GM12878 (cell line): ENCODE measurements around the gene YTHDF2.

Experiments used
- CTCF ChIP-seq, 3 experiments: IDR thresholded peaks in 2 of 3; conservative IDR thresholded peaks in 1 of 3; 2 replicates each; pipeline ENCODE4 v1.5.1; 2011; ENCODE audit warnings: low read depth in 3 of 3, low read length in 3 of 3, mild to moderate bottlenecking in 3 of 3, control low read depth in 2 of 3, moderate library complexity in 2 of 3, inconsistent platforms in 1 of 3, mixed read lengths in 1 of 3; ENCODE audit not compliant: control insufficient read depth in 2 of 3, insufficient read depth in 1 of 3; ENCODE audit errors: extremely low read depth in 1 of 3
- EP300 ChIP-seq, 2 experiments: fragments of 150-350 bp in 1 of 2; IDR thresholded peaks; 2 replicates each; pipeline ENCODE4 v1.6.1; 2011 to 2012; ENCODE audit warnings: low read depth in 2 of 2, low read length in 2 of 2, borderline replicate concordance in 1 of 2, improper control_type of control experiment in 1 of 2, inconsistent platforms in 1 of 2; ENCODE audit not compliant: control insufficient read depth in 1 of 2
- EZH2 ChIP-seq: IDR thresholded peaks from 2 replicates; pipeline ENCODE4 v1.6.1; 2012; ENCODE audit warnings: low read depth, mild to moderate bottlenecking, control low read depth, inconsistent platforms, low read length, borderline replicate concordance; ENCODE audit not compliant: control insufficient read depth

- TF ChIP-seq CTCF (IDR thresholded peaks at IDR 0.05 in 2 of 3, conservative IDR thresholded peaks at IDR 0.05 in 1 of 3; ENCODE audit: control insufficient read depth in 2 of 3, extremely low read depth in 1 of 3, insufficient read depth in 1 of 3, low read depth in 3 of 3, low read length in 3 of 3) (no peak), EP300 (IDR thresholded peaks at IDR 0.05; ENCODE audit: borderline replicate concordance in 1 of 2, control insufficient read depth in 1 of 2, low read depth in 2 of 2, low read length in 2 of 2) (no peak), EZH2 (no peak)
Observed at GRCh38 chr1:28789816-28790215, 53.1 kb downstream of the YTHDF2 start.
